A549 (cell line): ENCODE measurements around the gene CCDC142. TPM values are rescaled to one million over a fixed set of nuclear protein-coding genes. Genes with fewer than 3 reads are reported as not detected.

Source experiments
- ATAC-seq, 2 experiments: fragments of 200-7000 bp in 1 of 2; fragments of >200 bp in 1 of 2; cut with Nextera tagmentation in 1 of 2; cut with Tn5 transposase in 1 of 2; 3 replicates each; pipeline versions ENCODE4 v1.8.0 to v1.9.1; 2018 to 2020; ENCODE audit warnings: mild to moderate bottlenecking in 1 of 2, moderate library complexity in 1 of 2
- CTCF ChIA-PET: fragments of 300-600 bp; sonication (Branson Sonifier 250); formaldehyde crosslinking; extraction: SDS; loops from one replicate; lab custom pipeline; 2021; ENCODE audit warnings: antibody characterized with exemption, inconsistent platforms; lab: Yijun Ruan, JAX
- POLR2A ChIA-PET: fragments of 350-600 bp; formaldehyde crosslinking; extraction: SDS; loops from one replicate; lab custom pipeline; 2021; ENCODE audit warnings: antibody characterized with exemption, inconsistent platforms; lab: Yijun Ruan, JAX
- DNase-seq, 2 experiments: peaks; one replicate each; pipeline versions ENCODE4 v3.0.0 to v3.0.0-alpha.2; 2011 to 2016; ENCODE audit warnings: low read depth in 1 of 2, low spot score in 1 of 2
- FAIRE-seq: peaks from 2 replicates; lab custom pipeline; 2011; peaks lifted over from hg19 to GRCh38; lab: Jason Lieb, UNC
- H3K27ac ChIP-seq, 2 experiments: fragments of >200 bp; sonication (Bioruptor Twin); formaldehyde crosslinking; 3 replicates each; pipeline ENCODE4 v1.5.1; 2016 to 2017
- H3K4me1 ChIP-seq: fragments of >200 bp; sonication (Bioruptor Twin); formaldehyde crosslinking; 3 replicates; pipeline ENCODE4 v1.6.1; 2016
- H3K4me2 ChIP-seq: fragments of >200 bp; sonication (Bioruptor Twin); formaldehyde crosslinking; 3 replicates; pipeline ENCODE4 v1.6.1; 2016
- H3K4me3 ChIP-seq: fragments of >200 bp; sonication (Bioruptor Twin); formaldehyde crosslinking; 3 replicates; pipeline ENCODE4 v1.5.1; 2016
- H3K9me3 ChIP-seq: fragments of >200 bp; sonication (Bioruptor Twin); formaldehyde crosslinking; 3 replicates; pipeline ENCODE4 v1.6.1; 2016
- ATOH8 ChIP-seq: fragments of 250-450 bp; sonication (Bioruptor Pico); IDR thresholded peaks from 2 replicates; pipeline ENCODE4 v1.5.0; 2020; ENCODE audit warnings: low read depth, mild to moderate bottlenecking, moderate library complexity
- BHLHE40 ChIP-seq: IDR thresholded peaks from 2 replicates; pipeline ENCODE4 v1.6.1; 2012; ENCODE audit warnings: low read depth, low read length, inconsistent platforms
- CBX2 ChIP-seq: fragments of 200-600 bp; sonication (generic); IDR thresholded peaks from 2 replicates; pipeline ENCODE4 v1.6.1; 2016; ENCODE audit warnings: low read depth, mild to moderate bottlenecking, borderline replicate concordance
- CHD2 ChIP-seq: fragments of 150-350 bp; IDR thresholded peaks from 2 replicates; pipeline ENCODE4 v1.6.1; 2014; ENCODE audit warnings: low read length; ENCODE audit not compliant: partially characterized antibody
- CHD4 ChIP-seq: fragments of 200-600 bp; sonication (generic); IDR thresholded peaks from 2 replicates; pipeline ENCODE4 v1.6.1; 2016; ENCODE audit warnings: antibody characterized with exemption, mild to moderate bottlenecking, borderline replicate concordance
- CTCF ChIP-seq: fragments of >200 bp; sonication (Bioruptor Twin); formaldehyde crosslinking; IDR thresholded peaks from 3 replicates; pipeline ENCODE4 v1.5.1; 2016
- EHF ChIP-seq: fragments of 250-450 bp; sonication (Bioruptor Pico); IDR thresholded peaks from 2 replicates; pipeline ENCODE4 v1.5.0; 2020; ENCODE audit warnings: mild to moderate bottlenecking
- ESRRA ChIP-seq: fragments of 150-350 bp; IDR thresholded peaks from 2 replicates; pipeline ENCODE4 v1.6.1; 2014; ENCODE audit warnings: mild to moderate bottlenecking, low read length, borderline replicate concordance
- FOXS1 ChIP-seq: fragments of 250-450 bp; sonication (Bioruptor Pico); IDR thresholded peaks from 2 replicates; pipeline ENCODE4 v1.5.0; 2020; ENCODE audit warnings: mild to moderate bottlenecking, moderate library complexity
- HDAC2 ChIP-seq: fragments of 200-600 bp; sonication (generic); IDR thresholded peaks from 2 replicates; pipeline ENCODE4 v1.6.1; 2016
- HOXA7 ChIP-seq: fragments of 250-450 bp; sonication (Bioruptor Pico); IDR thresholded peaks from 2 replicates; pipeline ENCODE4 v1.5.0; 2020; ENCODE audit warnings: mild to moderate bottlenecking, moderate library complexity
- HOXB13 ChIP-seq: fragments of 250-450 bp; sonication (Bioruptor Pico); IDR thresholded peaks from 2 replicates; pipeline ENCODE4 v1.5.0; 2020; ENCODE audit warnings: low read depth, mild to moderate bottlenecking, moderate library complexity
- JUN ChIP-seq, 2 experiments: fragments of >200 bp; sonication (Bioruptor Twin); formaldehyde crosslinking; IDR thresholded peaks; 2 replicates in 1 of 2; 3 replicates in 1 of 2; pipeline ENCODE4 v1.6.1; 2016 to 2017
- JUNB ChIP-seq: fragments of >200 bp; sonication (Bioruptor Twin); formaldehyde crosslinking; IDR thresholded peaks from 2 replicates; pipeline ENCODE4 v1.6.1; 2016
- KDM5A ChIP-seq: fragments of 200-600 bp; sonication (generic); IDR thresholded peaks from 2 replicates; pipeline ENCODE4 v1.6.1; 2016; ENCODE audit warnings: antibody characterized with exemption, mild to moderate bottlenecking
- NFE2L2 ChIP-seq: fragments of 150-350 bp; conservative IDR thresholded peaks from 2 replicates; pipeline ENCODE4 v1.6.1; 2014; ENCODE audit warnings: low read length
- NPAS2 ChIP-seq: fragments of 250-450 bp; sonication (Bioruptor Pico); IDR thresholded peaks from 2 replicates; pipeline ENCODE4 v1.8.0; 2022; ENCODE audit warnings: mild to moderate bottlenecking, moderate library complexity, borderline replicate concordance
- POLR2A ChIP-seq: IDR thresholded peaks from 2 replicates; pipeline ENCODE4 v1.6.1; 2012; ENCODE audit warnings: mild to moderate bottlenecking, low read length
- RAD21 ChIP-seq, 2 experiments: fragments of >200 bp in 1 of 2; sonication (Bioruptor Twin) in 1 of 2; formaldehyde crosslinking in 1 of 2; IDR thresholded peaks in 1 of 2; conservative IDR thresholded peaks in 1 of 2; 2 replicates in 1 of 2; 3 replicates in 1 of 2; pipeline ENCODE4 v1.6.1; 2012 to 2018; ENCODE audit warnings: inconsistent platforms in 1 of 2
- RCOR1 ChIP-seq: fragments of 150-350 bp; IDR thresholded peaks from 2 replicates; pipeline ENCODE4 v1.6.1; 2014; ENCODE audit warnings: antibody characterized with exemption, low read length, low read depth
- RFX5 ChIP-seq: fragments of 450-650 bp; IDR thresholded peaks from 2 replicates; pipeline ENCODE4 v1.7.1; 2014; ENCODE audit warnings: antibody characterized with exemption, mild to moderate bottlenecking, moderate library complexity
- RNF2 ChIP-seq: fragments of 200-600 bp; sonication (generic); IDR thresholded peaks from 2 replicates; pipeline ENCODE4 v1.6.1; 2016; ENCODE audit warnings: low read depth, mild to moderate bottlenecking, antibody characterized with exemption, moderate library complexity, borderline replicate concordance
- SMC3 ChIP-seq: fragments of >200 bp; sonication (Bioruptor Twin); formaldehyde crosslinking; IDR thresholded peaks from 3 replicates; pipeline ENCODE4 v1.6.1; 2018; ENCODE audit warnings: inconsistent platforms
- SREBF2 ChIP-seq: fragments of 450-650 bp; IDR thresholded peaks from 2 replicates; pipeline ENCODE4 v1.6.1; 2014; ENCODE audit warnings: mild to moderate bottlenecking, moderate library complexity
- USF2 ChIP-seq: fragments of 450-650 bp; IDR thresholded peaks from 2 replicates; pipeline ENCODE4 v1.6.1; 2014; ENCODE audit warnings: antibody characterized with exemption
- ZC3H11A ChIP-seq: fragments of 450-650 bp; IDR thresholded peaks from 2 replicates; pipeline ENCODE4 v1.6.1; 2014; ENCODE audit warnings: antibody characterized with exemption, mild to moderate bottlenecking
- ZNF302 ChIP-seq: fragments of 250-450 bp; sonication (Bioruptor Pico); IDR thresholded peaks from 2 replicates; pipeline ENCODE4 v1.9.0; 2021; ENCODE audit warnings: inconsistent platforms, mild to moderate bottlenecking, moderate library complexity
- ZSCAN20 ChIP-seq: fragments of 250-450 bp; sonication (Bioruptor Pico); IDR thresholded peaks from 2 replicates; pipeline ENCODE4 v1.8.0; 2022; ENCODE audit warnings: mild to moderate bottlenecking, moderate library complexity
- WGBS: methylation state at CpG from one replicate; pipeline ENCODE4 v1.1.6; 2017; ENCODE audit errors: missing lambda C conversion rate; 5-methylcytosine and 5-hydroxymethylcytosine counted together
- polyA plus RNA-seq, 4 experiments: library from polyadenylated mRNA; depleted of rRNA in 3 of 4; stranded (reverse); fragments of >200 nt; fragmentation: RNase III in 1 of 4; extraction: RNeasy Plus Mini Kit Qiagen cat#74134 plus additional on column Dnase treatment in 1 of 4; gene quantifications; 2 replicates in 3 of 4; 3 replicates in 1 of 4; pipeline ENCODE4 v1.2.3, GENCODE V29; 2011 to 2017
- TF ChIP-seq, protein P1 (sequence below): IDR thresholded peaks from 2 replicates; pipeline ENCODE4 v1.6.1; 2012; ENCODE audit warnings: low read depth, borderline replicate concordance
- TF ChIP-seq, protein P2 (sequence below): fragments of 150-350 bp; IDR thresholded peaks from 2 replicates; pipeline ENCODE4 v1.6.1; 2014; ENCODE audit warnings: low read depth, mild to moderate bottlenecking, low read length

CCDC142 gene
- polyA plus RNA-seq, 2 of the 4 experiments (the other 2 are of a cell fraction), result 6.8 to 12.8 TPM

- H3K4me3 ChIP-seq, result peak overlapping the region; percentile 63
- H3K9me3 ChIP-seq, result no peaks in the 10 kb centered on the region
- POLR2A ChIA-PET, result interaction anchor here (0.9 to 3.1 kb wide), 6 partner anchors 9 to 33 kb away, joined by 3 to 37 read pairs (median 8); partner anchors contain the start of genes CCDC142, INO80B, TTC31 and WBP1
- peak overlapping the region; percentile 92 for H3K4me2 ChIP-seq
- no peak for DNase-seq
- CTCF ChIA-PET, result interaction anchor here (0.6 to 5.2 kb wide), 6 partner anchors 9 to 1264 kb away, joined by 3 to 37 read pairs (median 4); partner anchors contain the start of genes CCDC142, LBX2 and TTC31
- 6% methylated on average over 7 of the region's 7 CpGs for WGBS
- FAIRE-seq, result no peak
- TF ChIP-seq HOXA7 (0 out of 2 replicates have a peak, but pooled peaks have one; percentile 12), ZNF302 (no peak), ATOH8 (CRISPR knock-in tag) (no peak)
- H3K4me1 ChIP-seq, result peaks cover 16% of the 10 kb centered on the region
- peak overlapping the region; percentile 86 to 91 for H3K27ac ChIP-seq
- peak in 1 of 2 experiments; percentile 1; a peak in 4 of 6 replicates for ATAC-seq
These were observed 9.9 kb downstream of the CCDC142 start for GRCh38 chr2:74472945-74473258.

DNA sequence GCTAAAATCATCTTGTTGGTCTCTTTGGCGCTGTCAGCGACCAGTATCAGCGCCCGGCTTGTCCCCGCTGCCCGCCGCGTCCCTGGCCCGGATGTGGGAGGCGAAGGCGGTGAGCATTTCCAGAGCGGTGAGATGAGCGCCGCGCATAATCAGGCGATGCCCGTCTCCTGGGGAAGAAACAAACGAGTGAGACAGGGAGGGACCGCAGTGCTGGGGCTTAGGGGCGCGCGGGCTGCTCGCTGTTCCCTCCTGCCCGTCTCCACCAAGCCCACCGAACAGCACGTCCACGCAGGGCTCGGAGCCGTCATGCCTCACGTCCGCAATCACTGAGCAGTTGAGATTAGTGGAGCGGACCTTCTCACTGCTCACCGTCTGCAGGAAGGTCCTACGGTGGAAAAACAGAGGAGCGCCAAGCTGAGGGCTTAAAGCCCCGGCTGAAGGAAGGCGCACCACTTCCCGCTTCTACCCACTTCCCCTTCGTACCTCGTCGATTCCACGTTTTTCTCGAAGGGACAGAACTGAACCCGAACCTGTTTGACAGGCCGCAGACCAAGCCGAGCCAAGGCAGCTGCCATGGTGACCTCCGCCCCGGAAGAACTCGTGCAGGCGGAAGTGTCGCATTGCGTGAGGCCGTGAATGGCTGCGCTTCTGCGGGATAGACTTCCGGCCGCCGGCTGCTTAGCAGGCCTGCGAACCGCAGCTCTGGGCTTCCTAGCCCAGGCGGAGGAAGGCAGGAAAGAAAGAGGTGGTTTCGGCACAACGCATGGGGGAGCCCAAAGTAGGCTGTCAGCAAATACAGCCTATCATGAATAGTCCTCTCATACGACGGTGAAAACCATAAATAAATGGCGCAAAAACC, 10.5 kb downstream of the CCDC142 start, which contains the start of gene MRPL53:
Gene MRPL53, minus strand, starts transcription at position 595 of the 859 bp plus-strand sequence. Its CDS starts 20 bp downstream, at position 575.
- DNase-seq (peak; percentile 70 to 98), ATAC-seq (peak; percentile 93 to 94), FAIRE-seq (no peak)
- peak within 1 kb of the TSS; percentile 86 to 91 for H3K27ac ChIP-seq
- ChIA-PET POLR2A (interaction anchor here (0.6 to 3.1 kb wide), 7 partner anchors 9 to 32 kb away, joined by 3 to 37 read pairs (median 7); partner anchors contain the start of genes CCDC142, INO80B, TTC31 and WBP1), CTCF (interaction anchor here (0.6 to 5.2 kb wide), 6 partner anchors 10 to 1264 kb away, joined by 3 to 37 read pairs (median 4); partner anchors contain the start of genes CCDC142, LBX2 and TTC31)
- 1% methylated on average over 66 of the region's 66 CpGs for WGBS
- peaks cover 16% of the 10 kb centered on the region for H3K4me1 ChIP-seq
- peak within 1 kb of the TSS; percentile 63 for H3K4me3 ChIP-seq
- no peaks in the 10 kb centered on the region for H3K9me3 ChIP-seq
- H3K4me2 ChIP-seq, result peak within 1 kb of the TSS; percentile 92
- TF ChIP-seq RFX5, result no peak
- TF ChIP-seq FOXS1, result no peak
- no peak for TF ChIP-seq RAD21 (conservative IDR thresholded peaks at IDR 0.05 in 1 of 2, IDR thresholded peaks at IDR 0.05 in 1 of 2)
- no peak; the same call in 1 of the 2 replicates for TF ChIP-seq ZC3H11A
- TF ChIP-seq, protein P1, sequence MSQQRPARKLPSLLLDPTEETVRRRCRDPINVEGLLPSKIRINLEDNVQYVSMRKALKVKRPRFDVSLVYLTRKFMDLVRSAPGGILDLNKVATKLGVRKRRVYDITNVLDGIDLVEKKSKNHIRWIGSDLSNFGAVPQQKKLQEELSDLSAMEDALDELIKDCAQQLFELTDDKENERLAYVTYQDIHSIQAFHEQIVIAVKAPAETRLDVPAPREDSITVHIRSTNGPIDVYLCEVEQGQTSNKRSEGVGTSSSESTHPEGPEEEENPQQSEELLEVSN, result peak; percentile 44; the same call in 1 of the 2 replicates
- TF ChIP-seq ESRRA, result no peak; the same call in 1 of the 2 replicates
- no peak for TF ChIP-seq SREBF2
- TF ChIP-seq BHLHE40, result no peak
- TF ChIP-seq ZSCAN20 (CRISPR knock-in tag), result no peak
- TF ChIP-seq, protein P2, sequence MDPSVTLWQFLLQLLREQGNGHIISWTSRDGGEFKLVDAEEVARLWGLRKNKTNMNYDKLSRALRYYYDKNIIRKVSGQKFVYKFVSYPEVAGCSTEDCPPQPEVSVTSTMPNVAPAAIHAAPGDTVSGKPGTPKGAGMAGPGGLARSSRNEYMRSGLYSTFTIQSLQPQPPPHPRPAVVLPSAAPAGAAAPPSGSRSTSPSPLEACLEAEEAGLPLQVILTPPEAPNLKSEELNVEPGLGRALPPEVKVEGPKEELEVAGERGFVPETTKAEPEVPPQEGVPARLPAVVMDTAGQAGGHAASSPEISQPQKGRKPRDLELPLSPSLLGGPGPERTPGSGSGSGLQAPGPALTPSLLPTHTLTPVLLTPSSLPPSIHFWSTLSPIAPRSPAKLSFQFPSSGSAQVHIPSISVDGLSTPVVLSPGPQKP, result no peak; the same call in 1 of the 2 replicates
- TF ChIP-seq JUN (IDR thresholded peaks at IDR 0.05), result peak; percentile 88 to 100
- no peak for TF ChIP-seq HOXB13 (CRISPR knock-in tag)
- TF ChIP-seq NFE2L2, result no peak
- TF ChIP-seq CHD4, result no peak
- TF ChIP-seq EHF (CRISPR knock-in tag), result no peak; the same call in 1 of the 2 replicates
- no peak for TF ChIP-seq JUNB
- TF ChIP-seq CTCF, result no peak
- TF ChIP-seq CHD2, result peak; percentile 20
- TF ChIP-seq CBX2, result no peak
- no peak for TF ChIP-seq RCOR1
- 0 out of 2 replicates have a peak, but pooled peaks have one; percentile 71 for TF ChIP-seq HDAC2
- 0 out of 2 replicates have a peak, but pooled peaks have one; percentile 9 for TF ChIP-seq USF2
- TF ChIP-seq RNF2, result no peak
- no peak for TF ChIP-seq SMC3
- no peak for TF ChIP-seq NPAS2 (CRISPR knock-in tag)
- TF ChIP-seq KDM5A, result peak; percentile 92
- TF ChIP-seq POLR2A, result peak; percentile 94
